Activated CD8-positive, alpha-beta T cell treated with anti-CD3 and anti-CD28 coated beads for 36 hours (primary cell): ENCODE data around the gene FHIP2A. TPM values are rescaled to one million over a fixed set of nuclear protein-coding genes. Genes with fewer than 3 reads are reported as not detected.

Source experiments
- ATAC-seq: fragments of 200-7000 bp; cut with Tn5 transposase; one replicate; pipeline ENCODE4 v1.10.0; 2021; ENCODE audit warnings: mild to moderate bottlenecking, moderate library complexity
- CTCF ChIA-PET: fragments of 350-600 bp; sonication (Branson Sonifier 250); formaldehyde crosslinking; loops from one replicate; lab custom pipeline; 2021; ENCODE audit warnings: antibody characterized with exemption; lab: Charles Lee
- POLR2A ChIA-PET: fragments of 350-600 bp; sonication (Branson Sonifier 250); formaldehyde crosslinking; loops from one replicate; lab custom pipeline; 2021; ENCODE audit warnings: antibody characterized with exemption; lab: Charles Lee
- DNase-seq: peaks from one replicate; pipeline ENCODE4 v3.0.0-alpha.2; 2020
- H3K27ac Mint-ChIP-seq: one replicate; pipeline ENCODE4 v1.8.0; 2021; ENCODE audit warnings: mild to moderate bottlenecking, mixed read lengths
- H3K27me3 Mint-ChIP-seq: one replicate; pipeline ENCODE4 v1.8.0; 2021; ENCODE audit warnings: mixed read lengths
- H3K36me3 Mint-ChIP-seq: one replicate; pipeline ENCODE4 v1.8.0; 2021; ENCODE audit warnings: low read depth, mixed read lengths
- H3K4me1 Mint-ChIP-seq: one replicate; pipeline ENCODE4 v1.8.0; 2021; ENCODE audit warnings: low read depth, mixed read lengths
- H3K4me3 Mint-ChIP-seq: one replicate; pipeline ENCODE4 v1.8.0; 2021; ENCODE audit warnings: mild to moderate bottlenecking, moderate library complexity, mixed read lengths
- H3K9me3 Mint-ChIP-seq: one replicate; pipeline ENCODE4 v1.8.0; 2021; ENCODE audit warnings: mixed read lengths
- intact Hi-C: fragments of 100-400 bp; cut with micrococcal nuclease; formaldehyde crosslinking; loops from one replicate; pipeline ENCODE4 v1.10.0; 2022
- total RNA-seq, 2 experiments: library from RNA; stranded (reverse); gene quantifications; one replicate each; pipeline ENCODE4 v1.2.3, GENCODE V29; 2021
- TF ChIP-seq, protein P1 (sequence below): fragments of 200-600 bp; IDR thresholded peaks from one replicate; pipeline ENCODE4 v1.8.0; 2022; ENCODE audit warnings: antibody characterized with exemption, mild to moderate bottlenecking

Gene FHIP2A
- total RNA-seq, 2 experiments from 2014 or later: 12.6 to 16.6 TPM

DNA sequence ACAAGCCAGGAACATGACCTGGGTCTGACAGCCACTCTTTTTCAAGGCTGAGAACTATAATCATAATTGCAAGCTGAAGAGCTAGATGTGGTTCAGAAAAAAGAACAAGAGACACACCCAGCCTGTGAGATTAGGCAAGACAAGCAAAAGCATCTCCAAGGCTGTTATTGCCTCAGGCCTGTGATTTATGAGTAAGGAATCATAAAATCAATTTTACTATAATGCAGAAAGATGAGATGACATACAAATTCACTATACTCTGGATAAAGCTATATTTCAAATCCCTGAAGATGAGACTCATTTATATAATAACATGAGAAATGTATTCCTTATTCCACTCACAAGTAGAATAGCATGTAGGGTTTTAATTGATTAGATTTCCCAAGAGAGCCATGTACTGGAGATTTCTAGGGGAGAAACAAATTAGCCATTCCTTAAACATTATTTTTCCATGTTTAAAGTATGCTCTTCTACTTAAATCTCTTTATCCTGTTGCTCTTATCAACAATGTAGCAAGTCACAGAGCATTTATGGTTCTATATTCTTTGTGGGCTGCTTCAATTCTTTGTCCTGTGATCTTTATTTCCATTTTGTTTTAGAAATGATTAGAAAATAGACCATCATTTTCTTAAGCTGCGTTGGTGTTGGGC is 47.4 kb downstream of the FHIP2A start:
- Mint-ChIP-seq H3K4me3 (no peak overlapping the region), H3K9me3 (no peaks in the 10 kb centered on the region), H3K36me3 (peaks cover 13% of the 10 kb centered on the region), H3K27me3 (peaks cover 12% of the 10 kb centered on the region), H3K4me1 (peaks cover 6% of the 10 kb centered on the region), H3K27ac (no peak overlapping the region)
- CTCF ChIA-PET: interaction anchor here (1.0 to 2.4 kb wide), 5 partner anchors 8 to 399 kb away, joined by 3 to 18 read pairs (median 7); partner anchors contain the start of gene FHIP2A
- intact Hi-C loops: no loop called here
- DNase-seq (no peak), ATAC-seq (no peak)
- TF ChIP-seq, protein P1, sequence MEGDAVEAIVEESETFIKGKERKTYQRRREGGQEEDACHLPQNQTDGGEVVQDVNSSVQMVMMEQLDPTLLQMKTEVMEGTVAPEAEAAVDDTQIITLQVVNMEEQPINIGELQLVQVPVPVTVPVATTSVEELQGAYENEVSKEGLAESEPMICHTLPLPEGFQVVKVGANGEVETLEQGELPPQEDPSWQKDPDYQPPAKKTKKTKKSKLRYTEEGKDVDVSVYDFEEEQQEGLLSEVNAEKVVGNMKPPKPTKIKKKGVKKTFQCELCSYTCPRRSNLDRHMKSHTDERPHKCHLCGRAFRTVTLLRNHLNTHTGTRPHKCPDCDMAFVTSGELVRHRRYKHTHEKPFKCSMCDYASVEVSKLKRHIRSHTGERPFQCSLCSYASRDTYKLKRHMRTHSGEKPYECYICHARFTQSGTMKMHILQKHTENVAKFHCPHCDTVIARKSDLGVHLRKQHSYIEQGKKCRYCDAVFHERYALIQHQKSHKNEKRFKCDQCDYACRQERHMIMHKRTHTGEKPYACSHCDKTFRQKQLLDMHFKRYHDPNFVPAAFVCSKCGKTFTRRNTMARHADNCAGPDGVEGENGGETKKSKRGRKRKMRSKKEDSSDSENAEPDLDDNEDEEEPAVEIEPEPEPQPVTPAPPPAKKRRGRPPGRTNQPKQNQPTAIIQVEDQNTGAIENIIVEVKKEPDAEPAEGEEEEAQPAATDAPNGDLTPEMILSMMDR: no peak
- POLR2A ChIA-PET: no interaction called here

DNA sequence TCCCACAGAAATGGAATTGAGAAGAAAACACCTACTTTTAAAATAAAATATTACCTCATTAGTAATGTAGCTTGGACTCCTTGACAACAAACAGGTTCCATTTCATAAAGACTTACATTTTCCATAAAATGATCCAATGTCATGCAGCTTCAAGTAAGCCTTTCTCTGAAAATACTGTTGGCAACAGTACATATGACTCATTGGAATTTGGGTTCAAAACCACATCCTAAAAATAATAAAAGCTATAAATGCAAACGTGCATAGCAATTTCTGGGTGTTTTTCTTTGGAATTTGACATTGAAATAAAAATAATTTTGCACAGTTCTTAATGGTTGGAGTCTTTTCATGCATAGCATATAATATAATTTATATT is 47.9 kb downstream of the FHIP2A start:
- intact Hi-C loops: no loop called here
- DNase-seq (no peak), ATAC-seq (no peak)
- H3K36me3 Mint-ChIP-seq: peaks cover 10% of the 10 kb centered on the region
- POLR2A ChIA-PET: no interaction called here
- H3K27me3 Mint-ChIP-seq: peaks cover 13% of the 10 kb centered on the region
- H3K9me3 Mint-ChIP-seq: no peaks in the 10 kb centered on the region
- CTCF ChIA-PET: interaction anchor here (1.0 to 2.4 kb wide), 5 partner anchors 8 to 399 kb away, joined by 3 to 18 read pairs (median 7); partner anchors contain the start of gene FHIP2A
- no peak overlapping the region for H3K27ac Mint-ChIP-seq
- TF ChIP-seq, protein P1: no peak
- no peak overlapping the region for H3K4me3 Mint-ChIP-seq
- peaks cover 6% of the 10 kb centered on the region for H3K4me1 Mint-ChIP-seq

DNA sequence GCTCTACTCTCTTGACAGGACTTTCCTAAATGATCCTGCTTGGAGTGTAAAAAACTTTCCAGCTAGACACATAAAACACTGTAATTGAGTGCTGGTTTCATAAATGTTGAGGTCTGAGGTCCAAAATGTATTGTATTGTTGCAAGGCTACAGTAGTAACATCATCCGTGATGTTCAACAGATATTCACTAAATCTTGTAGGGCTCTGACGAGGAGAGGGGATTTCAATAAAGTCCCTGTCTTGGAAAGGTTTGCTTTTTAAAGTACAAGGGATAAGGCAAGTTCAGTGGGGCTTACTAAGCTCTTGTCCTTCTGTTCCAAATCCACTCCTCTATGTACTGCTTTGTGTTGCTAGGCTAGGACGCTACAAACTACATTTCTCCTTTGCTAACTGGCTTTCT is 48.9 kb downstream of the FHIP2A start:
- peaks cover 9% of the 10 kb centered on the region for H3K4me1 Mint-ChIP-seq
- H3K36me3 Mint-ChIP-seq: peaks cover 6% of the 10 kb centered on the region
- no peak overlapping the region for H3K4me3 Mint-ChIP-seq
- peaks cover 19% of the 10 kb centered on the region for H3K27me3 Mint-ChIP-seq
- POLR2A ChIA-PET: interaction anchor here (1.6 kb wide), 1 partner anchor 39 kb away, joined by 3 read pairs; no protein-coding TSS in a partner anchor
- no peak for ATAC-seq
- CTCF ChIA-PET: interaction anchor here (2.4 kb wide), 1 partner anchor 9 kb away, joined by 18 read pairs; no protein-coding TSS in a partner anchor
- no peak overlapping the region for H3K27ac Mint-ChIP-seq
- H3K9me3 Mint-ChIP-seq: no peaks in the 10 kb centered on the region
- no peak for DNase-seq
- intact Hi-C loops: no loop called here
- TF ChIP-seq, protein P1: no peak

DNA sequence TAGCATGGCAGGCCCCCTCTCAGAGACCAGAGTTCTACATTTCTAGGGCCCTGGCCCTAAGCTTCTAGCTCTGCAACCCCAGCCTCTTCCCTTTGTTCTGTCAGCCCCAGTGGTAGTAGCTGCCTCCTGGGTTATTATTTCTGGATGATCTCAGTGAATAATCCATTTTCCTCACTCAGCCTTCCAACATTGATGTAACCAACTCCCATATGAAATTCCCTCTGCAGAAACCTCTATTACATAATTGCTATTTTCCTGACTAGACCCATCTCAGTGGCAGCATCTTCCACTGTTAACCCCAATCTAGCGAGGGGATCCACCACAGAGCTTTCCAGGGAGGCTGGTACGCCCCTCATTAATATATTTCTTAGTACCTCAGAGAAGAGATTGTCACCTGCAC is 49.8 kb downstream of the FHIP2A start:
- ATAC-seq (no peak), DNase-seq (no peak)
- Mint-ChIP-seq H3K36me3 (no peaks in the 10 kb centered on the region), H3K9me3 (no peaks in the 10 kb centered on the region), H3K27ac (no peak overlapping the region), H3K27me3 (peaks cover 25% of the 10 kb centered on the region), H3K4me1 (peaks cover 12% of the 10 kb centered on the region), H3K4me3 (no peak overlapping the region)
- intact Hi-C loops: no loop called here
- ChIA-PET CTCF (no interaction called here), POLR2A (interaction anchor here (1.6 kb wide), 1 partner anchor 38 kb away, joined by 3 read pairs; no protein-coding TSS in a partner anchor)
- TF ChIP-seq, protein P1: no peak

Other genes starting within 250 kb of the FHIP2A start
- gene ABLIM1, start 163.5 kb upstream of the FHIP2A start, total RNA-seq: 100 to 1,000 TPM; 148 to 155 TPM
- gene TRUB1, start 116.4 kb downstream of the FHIP2A start, total RNA-seq: 10 to 100 TPM; 14.9 to 16.8 TPM